ENCODE results near the gene SMCO1.

DNA sequence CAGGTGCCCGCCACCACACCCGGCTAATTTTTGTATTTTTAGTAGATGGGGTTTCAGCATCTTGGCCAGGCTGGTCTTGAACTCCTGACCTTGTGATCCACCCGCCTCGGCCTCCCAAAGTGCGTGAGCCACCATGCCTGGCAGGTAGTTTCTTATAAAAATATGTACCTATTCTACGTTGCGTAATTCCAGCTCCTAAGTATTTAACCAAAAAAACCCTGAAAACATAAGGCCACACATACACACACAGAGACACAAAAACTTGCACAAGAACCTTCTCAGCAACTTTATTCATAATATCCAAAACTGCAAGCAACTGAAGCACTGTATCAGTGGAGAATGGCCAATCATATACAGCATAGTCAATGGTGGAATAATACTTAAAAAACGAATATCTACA, 16.8 kb downstream of the SMCO1 start:
- TF ChIP-seq YY1 (IDR thresholded peaks at IDR 0.05; ENCODE audit: low read depth) (no peak), EP300 (IDR thresholded peaks at IDR 0.05; ENCODE audit: borderline replicate concordance in 1 of 2, low read depth in 1 of 2, low read length in 1 of 2) (no peak), TAF1 (IDR thresholded peaks at IDR 0.05; ENCODE audit: borderline replicate concordance, low read depth, low read length) (no peak), MXI1 (IDR thresholded peaks at IDR 0.05; ENCODE audit: low read depth, low read length) (no peak), RFX5 (IDR thresholded peaks at IDR 0.05; ENCODE audit: low read length) (no peak), EZH2phosphoT487 (IDR thresholded peaks at IDR 0.05; ENCODE audit: borderline replicate concordance, low read depth) (no peak), POLR2AphosphoS5 (IDR thresholded peaks at IDR 0.05; ENCODE audit: low read depth, low read length) (no peak), FOXJ3 (CRISPR knock-in tag; IDR thresholded peaks at IDR 0.05) (no peak), JUND (IDR thresholded peaks at IDR 0.05) (no peak), ELF1 (IDR thresholded peaks at IDR 0.05) (no peak), SMC3 (IDR thresholded peaks at IDR 0.05; ENCODE audit: low read depth, low read length) (no peak)
- TF ChIP-seq, protein P1, sequence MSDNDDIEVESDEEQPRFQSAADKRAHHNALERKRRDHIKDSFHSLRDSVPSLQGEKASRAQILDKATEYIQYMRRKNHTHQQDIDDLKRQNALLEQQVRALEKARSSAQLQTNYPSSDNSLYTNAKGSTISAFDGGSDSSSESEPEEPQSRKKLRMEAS (IDR thresholded peaks at IDR 0.05; ENCODE audit: low read depth) = no peak
- TF ChIP-seq, protein P2, sequence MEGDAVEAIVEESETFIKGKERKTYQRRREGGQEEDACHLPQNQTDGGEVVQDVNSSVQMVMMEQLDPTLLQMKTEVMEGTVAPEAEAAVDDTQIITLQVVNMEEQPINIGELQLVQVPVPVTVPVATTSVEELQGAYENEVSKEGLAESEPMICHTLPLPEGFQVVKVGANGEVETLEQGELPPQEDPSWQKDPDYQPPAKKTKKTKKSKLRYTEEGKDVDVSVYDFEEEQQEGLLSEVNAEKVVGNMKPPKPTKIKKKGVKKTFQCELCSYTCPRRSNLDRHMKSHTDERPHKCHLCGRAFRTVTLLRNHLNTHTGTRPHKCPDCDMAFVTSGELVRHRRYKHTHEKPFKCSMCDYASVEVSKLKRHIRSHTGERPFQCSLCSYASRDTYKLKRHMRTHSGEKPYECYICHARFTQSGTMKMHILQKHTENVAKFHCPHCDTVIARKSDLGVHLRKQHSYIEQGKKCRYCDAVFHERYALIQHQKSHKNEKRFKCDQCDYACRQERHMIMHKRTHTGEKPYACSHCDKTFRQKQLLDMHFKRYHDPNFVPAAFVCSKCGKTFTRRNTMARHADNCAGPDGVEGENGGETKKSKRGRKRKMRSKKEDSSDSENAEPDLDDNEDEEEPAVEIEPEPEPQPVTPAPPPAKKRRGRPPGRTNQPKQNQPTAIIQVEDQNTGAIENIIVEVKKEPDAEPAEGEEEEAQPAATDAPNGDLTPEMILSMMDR (IDR thresholded peaks at IDR 0.05) = no peak
- TF ChIP-seq, protein P3, sequence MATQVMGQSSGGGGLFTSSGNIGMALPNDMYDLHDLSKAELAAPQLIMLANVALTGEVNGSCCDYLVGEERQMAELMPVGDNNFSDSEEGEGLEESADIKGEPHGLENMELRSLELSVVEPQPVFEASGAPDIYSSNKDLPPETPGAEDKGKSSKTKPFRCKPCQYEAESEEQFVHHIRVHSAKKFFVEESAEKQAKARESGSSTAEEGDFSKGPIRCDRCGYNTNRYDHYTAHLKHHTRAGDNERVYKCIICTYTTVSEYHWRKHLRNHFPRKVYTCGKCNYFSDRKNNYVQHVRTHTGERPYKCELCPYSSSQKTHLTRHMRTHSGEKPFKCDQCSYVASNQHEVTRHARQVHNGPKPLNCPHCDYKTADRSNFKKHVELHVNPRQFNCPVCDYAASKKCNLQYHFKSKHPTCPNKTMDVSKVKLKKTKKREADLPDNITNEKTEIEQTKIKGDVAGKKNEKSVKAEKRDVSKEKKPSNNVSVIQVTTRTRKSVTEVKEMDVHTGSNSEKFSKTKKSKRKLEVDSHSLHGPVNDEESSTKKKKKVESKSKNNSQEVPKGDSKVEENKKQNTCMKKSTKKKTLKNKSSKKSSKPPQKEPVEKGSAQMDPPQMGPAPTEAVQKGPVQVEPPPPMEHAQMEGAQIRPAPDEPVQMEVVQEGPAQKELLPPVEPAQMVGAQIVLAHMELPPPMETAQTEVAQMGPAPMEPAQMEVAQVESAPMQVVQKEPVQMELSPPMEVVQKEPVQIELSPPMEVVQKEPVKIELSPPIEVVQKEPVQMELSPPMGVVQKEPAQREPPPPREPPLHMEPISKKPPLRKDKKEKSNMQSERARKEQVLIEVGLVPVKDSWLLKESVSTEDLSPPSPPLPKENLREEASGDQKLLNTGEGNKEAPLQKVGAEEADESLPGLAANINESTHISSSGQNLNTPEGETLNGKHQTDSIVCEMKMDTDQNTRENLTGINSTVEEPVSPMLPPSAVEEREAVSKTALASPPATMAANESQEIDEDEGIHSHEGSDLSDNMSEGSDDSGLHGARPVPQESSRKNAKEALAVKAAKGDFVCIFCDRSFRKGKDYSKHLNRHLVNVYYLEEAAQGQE (IDR thresholded peaks at IDR 0.05; ENCODE audit: low read depth, low read length) = no peak

Measured in SK-N-SH (cell line).